22Rv1 (cell line): ENCODE data around the gene ALDH16A1.

Source experiments
- CTCF ChIP-seq: fragments of 450-650 bp; IDR thresholded peaks from 2 replicates; pipeline ENCODE4 v1.5.1; 2017; ENCODE audit warnings: mild to moderate bottlenecking
- ZFX ChIP-seq: fragments of 450-650 bp; IDR thresholded peaks from 2 replicates; pipeline ENCODE4 v1.6.1; 2017; ENCODE audit warnings: antibody characterized with exemption, borderline replicate concordance

DNA sequence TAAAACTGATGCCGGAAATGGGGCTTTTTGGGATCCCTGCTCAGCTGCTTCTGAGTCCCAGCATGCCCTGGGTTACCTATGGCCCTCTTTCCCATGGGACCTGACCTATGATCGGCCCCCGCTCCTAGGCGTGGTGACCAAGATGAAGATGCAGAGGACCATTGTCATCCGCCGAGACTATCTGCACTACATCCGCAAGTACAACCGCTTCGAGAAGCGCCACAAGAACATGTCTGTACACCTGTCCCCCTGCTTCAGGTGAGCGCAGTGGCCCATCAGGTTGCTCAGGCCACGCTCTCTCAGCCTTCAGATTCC, 44.7 kb downstream of the ALDH16A1 start:
- TF ChIP-seq CTCF (no peak), ZFX (no peak)
